C4-2B (cell line): Measurements from ENCODE around the gene GYS1.
"Not testable (repeated sequence)": the region's sequence is repeated elsewhere in the genome, so short reads cannot be mapped to it uniquely, and the experiment has no call there.

Experiments
- CTCF ChIP-seq: fragments of 450-650 bp; conservative IDR thresholded peaks from 2 replicates; pipeline ENCODE4 v1.5.1; 2017; ENCODE audit warnings: mild to moderate bottlenecking
- ZFX ChIP-seq: fragments of 450-650 bp; IDR thresholded peaks from 2 replicates; pipeline ENCODE4 v1.6.1; 2017

DNA sequence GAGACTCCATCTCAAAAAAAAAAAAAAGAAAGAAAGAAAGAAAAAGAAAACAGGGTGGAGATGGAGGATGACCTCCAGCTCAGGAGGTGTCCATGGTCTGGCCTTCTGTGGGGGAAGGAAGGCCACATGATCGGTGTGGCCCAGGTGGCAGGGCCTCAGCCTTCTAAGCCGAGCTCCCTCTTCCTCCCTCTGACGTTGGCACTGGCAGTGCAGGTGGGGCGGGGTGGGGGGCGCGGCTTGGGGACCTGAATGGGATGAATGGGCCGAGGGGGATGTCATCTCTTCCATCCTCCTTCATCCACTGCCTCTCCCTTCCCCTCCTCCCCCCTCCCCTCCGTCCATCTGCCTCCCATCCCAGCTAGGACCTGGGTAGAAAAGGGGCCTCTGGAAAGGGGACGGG is 46.6 kb upstream of the GYS1 start:
- TF ChIP-seq CTCF, ZFX: not testable (repeated sequence)
